ENCODE results near the gene FRMD4A. TPM values are rescaled to one million over a fixed set of nuclear protein-coding genes. Genes with fewer than 3 reads are reported as not detected.

Gene FRMD4A
- total RNA-seq, 6 donors from 2014 or later, result 22.3 to 114 (median 52.3) TPM

- Histone ChIP-seq H3K27me3 (no peaks in the 10 kb centered on the region), H3K36me3 (no peaks in the 10 kb centered on the region), H3K4me1 (no peaks in the 10 kb centered on the region), H3K27ac (no peak overlapping the region), H3K9me3 (no peaks in the 10 kb centered on the region), H3K4me3 (no peak overlapping the region)
- WGBS, 2 donors, result 69 to 79% methylated on average over 7 of the region's 7 CpGs
- ATAC-seq (ENCODE audit: low FRiP score in 2 of 2), result no peak
- no peak for DNase-seq
- no peak for TF ChIP-seq POLR2A (IDR thresholded peaks at IDR 0.05)
- TF ChIP-seq EP300 (IDR thresholded peaks at IDR 0.05), result no peak
- TF ChIP-seq CTCF (IDR thresholded peaks at IDR 0.05), result no peak
- no peak for TF ChIP-seq POLR2AphosphoS5 (IDR thresholded peaks at IDR 0.05)
Measured at GRCh38 chr10:14087566-14087965, 243.2 kb downstream of the FRMD4A start.

- Histone ChIP-seq H3K27ac (no peak overlapping the region), H3K36me3 (no peaks in the 10 kb centered on the region), H3K27me3 (no peaks in the 10 kb centered on the region), H3K9me3 (no peaks in the 10 kb centered on the region), H3K4me3 (no peak overlapping the region), H3K4me1 (no peaks in the 10 kb centered on the region)
- ATAC-seq (ENCODE audit: low FRiP score in 2 of 2), result no peak
- no peak for TF ChIP-seq POLR2A (IDR thresholded peaks at IDR 0.05)
- no peak for TF ChIP-seq CTCF (IDR thresholded peaks at IDR 0.05)
- no peak for TF ChIP-seq POLR2AphosphoS5 (IDR thresholded peaks at IDR 0.05)
- no peak for TF ChIP-seq EP300 (IDR thresholded peaks at IDR 0.05)
- DNase-seq, result no peak
- 65 to 76% methylated on average over 3 of the region's 3 CpGs for WGBS, 2 donors
Measured at GRCh38 chr10:14086596-14086995, 244.1 kb downstream of the FRMD4A start.

- Histone ChIP-seq H3K27me3 (no peaks in the 10 kb centered on the region), H3K4me1 (no peaks in the 10 kb centered on the region), H3K4me3 (no peak overlapping the region), H3K27ac (no peak overlapping the region), H3K36me3 (no peaks in the 10 kb centered on the region), H3K9me3 (no peaks in the 10 kb centered on the region)
- TF ChIP-seq POLR2AphosphoS5 (IDR thresholded peaks at IDR 0.05), result no peak
- no peak for TF ChIP-seq CTCF (IDR thresholded peaks at IDR 0.05)
- TF ChIP-seq EP300 (IDR thresholded peaks at IDR 0.05), result no peak
- no peak for TF ChIP-seq POLR2A (IDR thresholded peaks at IDR 0.05)
- no peak for DNase-seq
- no peak for ATAC-seq (ENCODE audit: low FRiP score in 2 of 2)
- 91 to 95% methylated on average over 7 of the region's 7 CpGs for WGBS, 2 donors
Measured at GRCh38 chr10:14084875-14085274, 245.8 kb downstream of the FRMD4A start.

GRCh38 chr10:14080795-14081194 is 249.9 kb downstream of the FRMD4A start:
- ATAC-seq (ENCODE audit: low FRiP score in 2 of 2), result no peak
- H3K4me1 ChIP-seq, result no peaks in the 10 kb centered on the region
- no peaks in the 10 kb centered on the region for H3K9me3 ChIP-seq
- no peaks in the 10 kb centered on the region for H3K27me3 ChIP-seq
- no peak for DNase-seq
- H3K36me3 ChIP-seq, result no peaks in the 10 kb centered on the region
- TF ChIP-seq CTCF (IDR thresholded peaks at IDR 0.05), result no peak
- no peak for TF ChIP-seq POLR2AphosphoS5 (IDR thresholded peaks at IDR 0.05)
- TF ChIP-seq POLR2A (IDR thresholded peaks at IDR 0.05), result no peak
- no peak for TF ChIP-seq EP300 (IDR thresholded peaks at IDR 0.05)
- no peak overlapping the region for H3K27ac ChIP-seq
- WGBS, 2 donors, result 81 to 88% methylated on average over 4 of the region's 4 CpGs
- no peak overlapping the region for H3K4me3 ChIP-seq

- no peaks in the 10 kb centered on the region for H3K9me3 ChIP-seq
- DNase-seq (no peak), ATAC-seq (ENCODE audit: low FRiP score in 2 of 2) (no peak)
- H3K36me3 ChIP-seq, result no peaks in the 10 kb centered on the region
- H3K27ac ChIP-seq, result no peak overlapping the region
- WGBS, 2 donors, result 80 to 83% methylated on average over 3 of the region's 3 CpGs
- H3K4me1 ChIP-seq, result peaks cover 6 to 15% (median 12%) of the 10 kb centered on the region in 4 donors
- no peak overlapping the region for H3K4me3 ChIP-seq
- no peak for TF ChIP-seq CTCF (IDR thresholded peaks at IDR 0.05)
- TF ChIP-seq POLR2AphosphoS5 (IDR thresholded peaks at IDR 0.05), result no peak
- TF ChIP-seq EP300 (IDR thresholded peaks at IDR 0.05), result no peak
- no peak for TF ChIP-seq POLR2A (IDR thresholded peaks at IDR 0.05)
- H3K27me3 ChIP-seq, result no peaks in the 10 kb centered on the region
Measured at GRCh38 chr10:14077430-14077829, 253.3 kb downstream of the FRMD4A start.

Measured in upper lobe of left lung (tissue), 6 donors.